Right cardiac atrium (tissue), 5 donors: ENCODE data around the gene AHDC1. TPM values are rescaled to one million over a fixed set of nuclear protein-coding genes. Genes with fewer than 3 reads are reported as not detected.

ENCODE experiments used
- ATAC-seq, 2 donors: fragments of 200-7000 bp; cut with Tn5 transposase; one replicate each; pipeline versions ENCODE4 v1.8.0 to v1.9.1; 2020; ENCODE audit warnings: moderate library complexity in 2 of 2, mild to moderate bottlenecking in 1 of 2
- DNase-seq, 3 donors: peaks; one replicate each; pipeline ENCODE4 v3.0.0-alpha.2; 2020
- H3K27ac ChIP-seq: one replicate; pipeline ENCODE4 v1.5.1; 2013; ENCODE audit warnings: mild to moderate bottlenecking, low read length, control low read depth, moderate library complexity
- H3K27me3 ChIP-seq: one replicate; pipeline ENCODE4 v1.6.1; 2013; ENCODE audit not compliant: control insufficient read depth, insufficient read depth
- H3K4me1 ChIP-seq: one replicate; pipeline ENCODE4 v1.6.1; 2013; ENCODE audit warnings: low read length; ENCODE audit not compliant: control insufficient read depth, insufficient read depth
- H3K4me3 ChIP-seq: one replicate; pipeline ENCODE4 v1.5.1; 2013; ENCODE audit warnings: low read length, control low read depth
- H3K9me3 ChIP-seq: one replicate; pipeline ENCODE4 v1.6.1; 2013; ENCODE audit warnings: low read length; ENCODE audit not compliant: control insufficient read depth
- WGBS: extraction: QIAGEN DNeasy Blood & Tissue Kit; methylation state at CpG from one replicate; pipeline ENCODE4 v1.1.7; 2013; 5-methylcytosine and 5-hydroxymethylcytosine counted together
- intact Hi-C, 4 donors: fragments of 100-400 bp; cut with DNase I; formaldehyde crosslinking; loops; one replicate each; pipeline versions ENCODE4 v1.11.0 to v1.14.0; 2022 to 2023
- polyA plus RNA-seq: library from polyadenylated mRNA; stranded (reverse); fragments of 200-250 nt; gene quantifications from one replicate; pipeline ENCODE4 v1.2.3, GENCODE V29; 2013
- total RNA-seq, 4 donors: library from RNA; stranded (reverse); fragmentation: NEBNext Ultra II Directional; extraction: Animal tissue kit (Norgen Biotek cat#: 25700); gene quantifications; one replicate each; pipeline ENCODE4 v1.2.1, GENCODE V29; 2021
- donor health status: healthy with polysubstance abuse.
- donor health status: DM: no; HTN: yes; CAD: no.
- donor health status: DM: no; HTN: no; CAD: no.
- donor health status: DM: no; HTN: yes; CAD: no; lungs with severe emphysema.
- donor health status: DM: yes; HTN: yes; CAD: no.

AHDC1 gene
- total and polyA plus RNA-seq, 5 donors: 26.3 to 53.5 (median 48.5) TPM

DNA sequence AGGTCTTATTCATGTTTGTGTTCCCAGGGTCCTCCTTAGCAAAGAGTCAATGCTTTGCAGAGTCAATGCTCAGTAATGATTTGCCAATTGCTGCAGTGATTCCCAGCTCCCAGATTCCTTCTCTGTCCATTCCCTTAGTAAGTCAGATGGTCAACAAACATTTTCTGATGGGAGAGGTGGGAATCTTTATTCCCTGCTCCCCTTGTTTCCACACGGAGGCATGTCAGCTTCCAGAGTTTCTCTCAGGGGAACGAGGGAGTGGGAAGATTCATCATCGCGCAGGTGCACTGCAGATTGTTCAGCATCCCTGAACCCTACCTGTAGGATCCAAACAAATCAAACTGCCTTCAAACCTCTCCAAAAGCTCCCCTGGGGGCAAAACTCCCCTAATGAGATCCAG lies 7.5 kb upstream of the AHDC1 start:
- Histone ChIP-seq H3K4me1 (peaks cover 3% of the 10 kb centered on the region), H3K27me3 (no peaks in the 10 kb centered on the region), H3K4me3 (no peak overlapping the region), H3K27ac (no peak overlapping the region), H3K9me3 (no peaks in the 10 kb centered on the region)
- intact Hi-C loops: loop anchor here in 1 of 4 donors (10.0 kb wide), 1 partner anchor 497 kb away; no protein-coding TSS in a partner anchor
- ATAC-seq (no peak), DNase-seq (no peak)
- WGBS: 83% methylated on average over 4 of the region's 4 CpGs

DNA sequence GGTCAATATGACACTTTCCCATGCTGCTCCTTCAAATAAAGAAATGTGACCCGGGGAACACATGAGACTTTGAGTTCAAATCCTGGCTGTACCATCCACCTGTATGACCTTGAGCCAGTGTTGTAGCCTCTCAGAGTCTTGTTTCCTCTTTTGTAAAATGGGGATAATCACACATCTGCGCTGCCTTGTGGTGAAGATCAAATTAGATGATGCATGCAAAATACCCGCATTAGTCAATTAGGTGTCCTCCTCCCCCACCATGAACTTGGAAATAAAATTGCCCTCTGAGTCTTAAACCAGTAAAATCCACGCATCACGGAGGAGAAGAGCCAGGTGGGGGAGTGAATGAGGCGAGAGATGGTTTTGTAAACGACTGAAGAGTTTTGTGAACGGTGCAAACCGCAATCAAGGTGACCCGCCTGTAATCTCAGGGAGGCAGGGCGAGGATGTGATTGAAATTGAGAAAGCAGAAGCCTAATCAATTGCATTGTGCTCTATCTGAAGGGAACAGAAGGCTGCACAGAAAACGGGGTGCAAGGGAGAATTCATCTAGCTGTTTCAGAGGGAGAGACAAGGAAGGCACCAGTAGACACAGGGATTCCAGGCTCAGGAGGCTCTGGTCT lies 5.8 kb upstream of the AHDC1 start:
- Histone ChIP-seq H3K27ac (no peak overlapping the region), H3K27me3 (no peaks in the 10 kb centered on the region), H3K4me1 (peaks cover 3% of the 10 kb centered on the region), H3K9me3 (no peaks in the 10 kb centered on the region), H3K4me3 (no peak overlapping the region)
- DNase-seq (no peak), ATAC-seq (no peak)
- 84% methylated on average over 12 of the region's 12 CpGs for WGBS
- intact Hi-C loops: loop anchor here (1.0 to 10.0 kb wide), 9 partner anchors 53 to 495 kb away; no protein-coding TSS in a partner anchor

DNA sequence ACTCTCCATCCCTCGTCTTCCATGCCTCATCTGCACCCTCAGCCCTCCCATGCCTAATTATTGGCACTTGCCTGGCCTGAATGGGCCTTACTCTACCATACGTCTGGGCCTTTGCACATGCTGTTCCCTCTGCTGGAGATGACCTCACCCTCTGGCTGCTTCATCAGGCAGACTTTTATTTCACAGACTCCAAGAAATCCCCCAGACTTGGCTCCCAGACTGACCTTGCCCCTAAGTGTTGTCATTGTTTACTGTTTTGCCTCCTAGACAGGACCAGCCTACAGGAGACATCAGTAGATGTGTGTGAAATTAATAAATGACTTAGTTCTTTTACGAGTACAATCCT lies 5.2 kb upstream of the AHDC1 start:
- intact Hi-C loops: loop anchor here (1.0 to 10.0 kb wide), 8 partner anchors 54 to 312 kb away; no protein-coding TSS in a partner anchor
- H3K27ac ChIP-seq: no peak overlapping the region
- peak in 1 of 2 donors; percentile 6 for ATAC-seq

DNA sequence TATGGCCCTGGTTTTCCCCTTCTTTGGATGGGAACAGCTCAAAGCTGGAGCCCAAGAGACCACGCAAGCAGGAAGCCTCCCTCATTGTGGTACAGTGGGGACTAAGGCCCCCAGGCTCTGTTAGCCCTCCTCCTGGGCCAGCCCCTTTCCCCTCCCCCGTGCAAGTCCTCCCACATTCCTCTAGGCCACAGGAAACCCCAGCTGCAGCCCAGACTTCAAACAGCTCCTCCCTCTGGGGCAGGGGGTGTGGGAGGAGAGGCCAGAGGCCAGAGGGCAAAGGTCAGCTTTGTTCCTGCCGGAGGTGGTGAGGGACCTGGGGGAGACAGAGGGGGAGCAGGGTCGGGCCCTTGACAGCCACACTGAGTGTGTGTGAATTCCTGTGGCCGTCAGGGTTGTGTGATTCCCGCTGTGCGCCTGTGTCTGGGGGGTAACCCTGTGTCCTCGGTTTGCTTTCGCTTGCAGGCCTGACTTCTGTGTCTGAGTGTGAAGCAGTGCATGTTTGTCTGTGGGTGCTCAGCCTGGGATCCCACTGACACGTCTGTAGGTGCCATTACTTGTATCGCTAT lies 3.4 kb upstream of the AHDC1 start:
- DNase-seq (no peak), ATAC-seq (no peak)
- Histone ChIP-seq H3K27me3 (no peaks in the 10 kb centered on the region), H3K9me3 (no peaks in the 10 kb centered on the region), H3K27ac (no peak overlapping the region), H3K4me3 (no peak overlapping the region), H3K4me1 (peaks cover 3% of the 10 kb centered on the region)
- intact Hi-C loops: loop anchor here (2.0 to 10.0 kb wide), 6 partner anchors 83 to 310 kb away; no protein-coding TSS in a partner anchor
- WGBS: 66% methylated on average over 11 of the region's 11 CpGs

More for the DNA sequence above, 5.2 kb upstream of the AHDC1 start:
- Histone ChIP-seq H3K4me1 (peaks cover 3% of the 10 kb centered on the region), H3K27me3 (no peaks in the 10 kb centered on the region), H3K9me3 (no peaks in the 10 kb centered on the region), H3K4me3 (no peak overlapping the region)
- 55% methylated on average over 3 of the region's 3 CpGs for WGBS
- DNase-seq: peak in 1 of 3 donors; percentile 20

DNA sequence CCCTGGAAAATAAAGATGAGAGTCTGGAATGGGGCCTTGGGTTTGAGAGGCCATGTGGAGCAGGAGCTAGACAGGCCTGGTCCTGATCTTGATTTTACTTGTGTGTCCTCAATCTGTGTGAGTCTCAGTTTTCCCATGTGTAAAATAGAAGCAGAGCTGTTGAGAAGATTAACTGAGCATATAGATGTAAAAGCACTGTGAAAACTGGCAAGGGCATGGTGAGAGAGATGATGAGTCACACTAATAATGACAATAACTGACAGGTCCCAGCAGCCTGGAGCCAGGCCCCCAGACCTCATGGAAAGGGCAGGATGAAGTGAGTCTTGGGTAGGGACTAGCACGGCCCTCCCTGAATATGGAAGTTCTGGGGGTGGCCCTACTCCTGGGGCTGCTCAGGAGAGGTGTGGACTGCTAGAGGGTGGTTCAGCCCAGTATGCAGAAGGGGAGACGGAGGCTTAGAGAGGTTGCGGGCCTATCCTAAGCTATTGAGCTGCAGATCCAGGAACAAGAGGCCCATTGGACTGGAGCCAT lies 2.8 kb upstream of the AHDC1 start:
- 76% methylated on average over 3 of the region's 3 CpGs for WGBS

DNA sequence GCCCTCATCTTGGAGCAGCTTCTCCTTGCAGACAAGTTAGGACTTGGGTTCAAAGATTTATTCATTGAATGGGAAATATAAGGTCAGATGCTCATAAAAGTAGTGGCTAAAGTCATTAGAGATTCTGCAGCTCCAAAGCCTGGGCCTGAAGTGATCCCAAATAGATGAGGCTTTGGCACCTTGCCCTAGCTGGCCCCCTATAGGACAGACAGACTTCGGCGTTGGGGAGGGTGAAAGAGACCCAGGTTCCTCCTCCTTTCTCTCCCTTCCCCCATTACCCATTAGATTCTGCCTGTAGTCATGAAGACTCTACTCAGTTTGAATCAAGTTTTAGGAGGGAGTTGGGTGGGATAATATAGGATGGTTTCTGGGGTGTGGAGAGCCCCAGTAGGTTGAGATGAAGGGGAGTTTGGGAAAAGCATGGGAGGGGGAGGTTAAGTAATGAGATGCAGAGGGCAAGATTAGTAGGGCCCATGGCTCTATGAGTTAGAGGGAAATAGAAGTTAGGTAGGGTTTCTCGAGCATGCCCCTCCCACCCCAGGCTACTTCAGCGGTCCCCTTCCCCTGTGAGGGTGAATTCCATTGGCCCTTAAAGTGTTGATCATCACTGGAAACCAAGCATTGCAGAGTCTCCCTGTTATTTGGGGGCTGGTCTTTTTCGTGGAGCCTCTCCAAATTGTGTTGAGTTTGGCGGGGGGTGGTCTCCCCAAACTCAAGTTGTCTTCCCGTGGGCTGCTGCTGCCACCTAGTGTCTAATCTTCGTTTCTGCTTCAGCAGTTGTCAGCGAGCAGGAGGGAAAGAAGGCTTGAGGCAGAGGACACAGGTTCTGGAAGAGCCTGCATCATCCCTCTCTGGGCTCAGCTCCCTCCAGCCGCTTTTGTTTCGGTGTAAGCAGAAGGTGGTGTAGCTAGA lies 2.1 kb upstream of the AHDC1 start:
- 11% methylated on average over 11 of the region's 11 CpGs for WGBS
- Histone ChIP-seq H3K9me3 (no peaks in the 10 kb centered on the region), H3K4me3 (no peak overlapping the region), H3K4me1 (peaks cover 7% of the 10 kb centered on the region), H3K27ac (no peak overlapping the region), H3K27me3 (no peaks in the 10 kb centered on the region)
- peak in 1 of 3 donors; percentile 75 for DNase-seq
- intact Hi-C loops: loop anchor here (2.0 to 10.0 kb wide), 6 partner anchors 81 to 309 kb away; no protein-coding TSS in a partner anchor
- ATAC-seq: no peak

More for the DNA sequence above, 2.8 kb upstream of the AHDC1 start:
- H3K4me3 ChIP-seq: no peak overlapping the region
- intact Hi-C loops: loop anchor here (2.0 to 10.0 kb wide), 6 partner anchors 82 to 309 kb away; no protein-coding TSS in a partner anchor
- no peaks in the 10 kb centered on the region for H3K9me3 ChIP-seq
- no peaks in the 10 kb centered on the region for H3K27me3 ChIP-seq
- DNase-seq (peak in 1 of 3 donors; percentile 34), ATAC-seq (no peak)
- no peak overlapping the region for H3K27ac ChIP-seq
- peaks cover 5% of the 10 kb centered on the region for H3K4me1 ChIP-seq

DNA sequence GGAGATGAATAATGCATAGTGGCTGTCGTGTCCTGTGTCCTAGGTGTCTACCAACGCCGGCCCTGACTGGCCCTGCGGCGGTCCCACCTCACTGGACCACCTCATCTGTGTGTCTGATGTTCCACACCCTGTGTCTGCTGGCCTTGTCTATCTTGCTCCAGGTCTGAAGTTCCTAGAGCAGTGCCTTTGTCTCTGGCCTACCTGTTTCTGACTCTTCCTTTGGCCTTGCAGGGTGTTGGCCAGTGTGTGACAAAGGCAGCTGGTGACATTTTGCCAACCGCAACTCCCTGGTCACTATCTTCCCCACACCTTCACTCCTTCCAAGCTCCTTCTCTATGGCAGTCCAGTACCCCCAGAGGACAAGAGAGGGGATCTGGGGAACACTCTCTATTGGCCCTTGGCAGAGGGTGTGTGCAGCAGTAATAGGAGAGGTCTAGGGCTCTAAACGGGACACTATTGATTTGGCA lies 1.4 kb upstream of the AHDC1 start:
- DNase-seq (no peak), ATAC-seq (no peak)
- H3K9me3 ChIP-seq: no peaks in the 10 kb centered on the region
- peaks cover 10% of the 10 kb centered on the region for H3K4me1 ChIP-seq
- no peak overlapping the region for H3K27ac ChIP-seq
- H3K4me3 ChIP-seq: no peak overlapping the region
- intact Hi-C loops: loop anchor here (5.0 to 10.0 kb wide), 5 partner anchors 81 to 308 kb away; no protein-coding TSS in a partner anchor
- H3K27me3 ChIP-seq: no peaks in the 10 kb centered on the region
- WGBS: 75% methylated on average over 7 of the region's 7 CpGs

DNA sequence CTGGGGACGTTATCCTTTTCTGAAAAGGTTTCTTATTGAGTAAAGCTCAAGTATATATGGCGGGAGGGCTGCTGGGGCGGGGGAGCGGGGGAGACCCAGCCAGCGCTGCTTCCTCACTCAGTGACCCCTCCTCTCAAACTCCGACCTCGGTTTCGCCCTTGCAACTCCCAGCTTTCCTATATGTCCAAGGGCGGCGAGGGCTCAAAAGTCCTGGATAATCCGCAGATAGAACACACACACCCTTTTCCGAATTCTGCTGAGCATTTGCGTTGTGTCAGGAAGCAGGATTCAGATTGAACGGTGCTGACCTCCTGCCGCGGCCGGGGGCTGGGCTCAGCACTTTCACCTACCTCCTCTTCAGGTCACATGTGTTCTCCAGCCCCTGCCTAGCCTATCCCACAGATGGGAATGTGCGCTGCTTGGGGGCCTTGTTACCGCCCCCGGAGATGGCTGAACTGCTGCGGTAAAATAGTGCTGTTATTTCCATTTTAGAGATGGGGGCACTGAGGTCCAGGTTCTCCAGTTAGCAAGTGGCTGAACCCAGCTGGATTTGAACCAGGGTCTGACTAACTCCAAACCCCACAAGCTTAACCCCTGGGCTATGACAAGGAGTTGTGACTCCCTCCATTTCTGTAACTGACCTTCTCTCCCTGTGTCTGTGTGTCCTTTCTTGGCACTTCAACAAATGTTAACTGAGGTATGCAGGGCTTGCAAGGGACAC lies 795 bp upstream of the AHDC1 start:
- intact Hi-C loops: loop anchor here (5.0 to 10.0 kb wide), 7 partner anchors 37 to 307 kb away; no protein-coding TSS in a partner anchor
- DNase-seq (peak in 1 of 3 donors; percentile 68), ATAC-seq (no peak)
- WGBS: 40% methylated on average over 21 of the region's 21 CpGs
- Histone ChIP-seq H3K4me1 (peaks cover 11% of the 10 kb centered on the region), H3K9me3 (no peaks in the 10 kb centered on the region), H3K27me3 (no peaks in the 10 kb centered on the region), H3K27ac (no peak overlapping the region), H3K4me3 (peak overlapping the region; percentile 84)

DNA sequence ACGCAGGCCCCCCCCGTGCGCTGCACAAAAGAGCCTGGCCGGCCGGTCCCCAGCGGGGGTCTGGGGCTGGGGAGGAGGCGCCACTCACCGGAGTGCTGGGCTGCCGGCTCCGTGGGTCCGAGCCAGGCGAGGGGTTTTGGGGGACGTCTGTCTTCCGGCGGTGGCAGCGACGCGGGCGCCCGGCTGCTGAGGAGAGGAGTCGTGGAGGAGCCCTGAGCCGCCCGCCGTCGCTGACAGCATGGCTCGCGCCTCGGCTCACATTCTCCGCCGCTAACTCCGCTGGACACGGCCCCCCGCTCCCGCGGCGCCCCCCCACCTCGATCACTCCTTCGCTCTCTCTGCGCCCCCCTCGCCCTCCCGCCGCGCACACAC lies 649 bp downstream of the AHDC1 start:
- H3K27ac ChIP-seq: peak overlapping the region; percentile 83
- peak overlapping the region; percentile 84 for H3K4me3 ChIP-seq
- peaks cover 21% of the 10 kb centered on the region for H3K4me1 ChIP-seq
- no peaks in the 10 kb centered on the region for H3K9me3 ChIP-seq
- DNase-seq (peak; percentile 64 to 84 (median 81)), ATAC-seq (peak; percentile 1)
- intact Hi-C loops: loop anchor here in 3 of 4 donors (5.0 to 10.0 kb wide), 4 partner anchors 36 to 201 kb away; no protein-coding TSS in a partner anchor
- under 1% methylated on average over 40 of the region's 43 CpGs for WGBS
- no peaks in the 10 kb centered on the region for H3K27me3 ChIP-seq
